Ovary (tissue), 9 donors: ENCODE data around the gene TFF2. TPM values are rescaled to one million over a fixed set of nuclear protein-coding genes. Genes with fewer than 3 reads are reported as not detected.

Source experiments
- DNase-seq, 5 donors: peaks; one replicate each; pipeline ENCODE4 v3.0.0-alpha.2; 2019 to 2020
- H3K27ac ChIP-seq, 2 donors: fragments of 200-600 bp; one replicate each; pipeline versions ENCODE4 v1.5.1 to v1.8.0; 2019 to 2022
- H3K27me3 ChIP-seq: fragments of 200-600 bp; one replicate; pipeline ENCODE4 v1.8.0; 2022
- H3K36me3 ChIP-seq: fragments of 200-600 bp; sonication (generic); one replicate; pipeline ENCODE4 v1.5.1; 2019
- H3K4me1 ChIP-seq: one replicate; pipeline ENCODE4 v1.8.1; 2013; ENCODE audit warnings: mild to moderate bottlenecking, moderate library complexity; ENCODE audit not compliant: insufficient read depth
- H3K4me3 ChIP-seq: fragments of 200-600 bp; sonication (generic); one replicate; pipeline ENCODE4 v1.5.1; 2017
- H3K9me3 ChIP-seq, 2 donors: fragments of 200-600 bp in 1 of 2; sonication (generic) in 1 of 2; one replicate each; pipeline versions ENCODE4 v1.5.1 to v1.8.1; 2013 to 2019; ENCODE audit warnings: mild to moderate bottlenecking in 1 of 2, moderate library complexity in 1 of 2
- CTCF ChIP-seq, 3 donors: fragments of 450-650 bp in 2 of 3; fragments of 200-600 bp in 1 of 3; IDR thresholded peaks; one replicate each; pipeline versions ENCODE4 v1.5.1 to v1.8.0; 2016 to 2022; ENCODE audit warnings: antibody characterized with exemption in 3 of 3, mild to moderate bottlenecking in 1 of 3
- EP300 ChIP-seq: sonication (generic); formaldehyde crosslinking; IDR thresholded peaks from one replicate; pipeline ENCODE4 v1.6.1; 2017; ENCODE audit warnings: antibody characterized with exemption
- POLR2A ChIP-seq: fragments of 450-650 bp; IDR thresholded peaks from one replicate; pipeline ENCODE4 v1.6.1; 2017; ENCODE audit warnings: antibody characterized with exemption, mild to moderate bottlenecking, moderate library complexity
- WGBS, 3 donors: extraction: QIAGEN DNeasy Blood & Tissue Kit in 1 of 3; methylation state at CpG; one replicate each; pipeline versions ENCODE4 v1.1.5 to v1.1.7; 2013 to 2017; 5-methylcytosine and 5-hydroxymethylcytosine counted together
- intact Hi-C, 4 donors: fragments of 100-400 bp; cut with DNase I; formaldehyde crosslinking; loops; one replicate each; pipeline versions ENCODE4 v1.11.0 to v1.15.1; 2022 to 2023
- polyA plus RNA-seq, 2 donors: library from polyadenylated mRNA; stranded (reverse); fragments of 200-250 nt in 1 of 2; fragments of 350-450 nt in 1 of 2; fragmentation: Illumina TruSeq in 1 of 2; extraction: RNeasy Lipid Tissue Mini Kit (QIAGEN cat#74804) in 1 of 2; gene quantifications; one replicate each; pipeline ENCODE4 v1.2.3, GENCODE V29; 2013 to 2014
- total RNA-seq, 7 donors: library from RNA; depleted of rRNA in 2 of 7; stranded (reverse); fragments of >200 nt in 2 of 7; fragmentation: NEBNext Ultra II Directional in 3 of 7; extraction: Animal tissue kit (Norgen Biotek cat#: 25700) in 3 of 7; gene quantifications; one replicate each; pipeline versions ENCODE4 v1.1.0 to v1.2.4, GENCODE V29; 2016 to 2023
- donor health status: DM: no; HTN: no; CAD: no; lungs with moderate emphysema.
- donor health status: DM: no; HTN: no; CAD: no.
- donor health status: Bipolar disorder and iron deficiency.
- donor health status: DM: yes; HTN: yes; CAD: no.
- donor health status: DM: no; HTN: no; CAD: no.
- donor health status: DM: yes; HTN: yes; CAD: no.

TFF2 gene
- total and polyA plus RNA-seq, 9 donors: 0.31 to 3.7 TPM; not detected in 7

GRCh38 chr21:42346441-42346840 is 4.4 kb downstream of the TFF2 start:
- DNase-seq: no peak
- Histone ChIP-seq H3K36me3 (no peaks in the 10 kb centered on the region), H3K27ac (no peak overlapping the region), H3K4me3 (no peak overlapping the region), H3K4me1 (no peaks in the 10 kb centered on the region), H3K27me3 (no peaks in the 10 kb centered on the region), H3K9me3 (no peaks in the 10 kb centered on the region)
- 86 to 92% (median 91%) methylated on average over 9 of the region's 9 CpGs for WGBS, 3 donors
- intact Hi-C loops: no loop called here
- TF ChIP-seq CTCF (IDR thresholded peaks at IDR 0.05) (no peak), POLR2A (no peak), EP300 (no peak)

DNA sequence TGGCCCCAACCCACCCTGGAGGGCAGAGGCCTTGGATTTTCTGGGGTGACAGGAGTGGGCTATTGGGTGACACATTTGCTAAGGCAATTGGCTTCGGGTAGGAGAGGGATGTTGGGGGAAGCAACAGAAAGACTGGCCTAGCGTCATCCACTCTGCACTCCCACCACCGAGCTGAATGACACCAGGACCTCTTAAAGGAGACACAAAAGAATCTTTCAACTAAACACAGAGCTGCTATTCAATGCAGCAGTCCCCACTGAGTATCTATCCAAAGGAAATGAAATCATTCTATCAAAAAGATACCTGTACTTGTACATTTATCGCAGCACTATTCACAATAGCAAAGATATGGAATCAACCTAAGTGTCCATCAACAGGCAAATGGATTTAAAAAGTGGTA is 6.2 kb downstream of the TFF2 start:
- Histone ChIP-seq H3K4me3 (no peak overlapping the region), H3K36me3 (no peaks in the 10 kb centered on the region), H3K27me3 (no peaks in the 10 kb centered on the region), H3K27ac (no peak overlapping the region), H3K4me1 (no peaks in the 10 kb centered on the region), H3K9me3 (no peaks in the 10 kb centered on the region)
- TF ChIP-seq POLR2A: no peak
- TF ChIP-seq EP300: no peak
- no peak for TF ChIP-seq CTCF (IDR thresholded peaks at IDR 0.05)
- WGBS, 3 donors: 58 to 68% (median 65%) methylated on average over 4 of the region's 4 CpGs
- no peak for DNase-seq
- intact Hi-C loops: no loop called here

DNA sequence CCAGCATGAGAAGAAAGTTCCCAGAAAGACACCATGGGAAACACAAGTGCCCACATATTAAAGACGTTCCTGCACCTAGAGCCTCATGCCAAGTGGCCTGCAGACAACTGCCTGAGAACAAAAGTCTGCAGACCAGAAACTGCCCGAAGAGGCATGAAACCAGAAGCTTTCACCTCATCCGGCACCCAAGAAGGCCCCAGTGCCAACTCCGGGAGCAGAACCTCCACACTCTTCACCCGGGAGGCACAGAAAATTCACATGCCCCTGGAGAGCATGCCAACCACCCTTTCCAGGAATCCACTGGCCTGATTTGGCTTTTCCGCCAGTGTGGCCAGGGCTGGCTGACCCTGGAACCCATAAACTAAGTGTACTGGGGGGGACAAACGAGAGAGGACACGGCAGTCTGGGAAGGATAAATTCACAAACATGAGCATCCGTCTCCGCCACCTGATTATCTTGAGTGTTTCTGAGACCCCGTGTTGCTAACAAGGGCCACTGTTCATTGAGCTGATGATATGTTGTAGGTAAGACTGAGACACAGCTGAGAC is 6.8 kb downstream of the TFF2 start:
- Histone ChIP-seq H3K4me3 (no peak overlapping the region), H3K27ac (no peak overlapping the region), H3K9me3 (no peaks in the 10 kb centered on the region), H3K27me3 (no peaks in the 10 kb centered on the region), H3K36me3 (no peaks in the 10 kb centered on the region), H3K4me1 (no peaks in the 10 kb centered on the region)
- TF ChIP-seq POLR2A (no peak), EP300 (no peak), CTCF (IDR thresholded peaks at IDR 0.05) (no peak)
- DNase-seq: no peak
- WGBS, 3 donors: 83 to 87% (median 85%) methylated on average over 11 of the region's 11 CpGs
- intact Hi-C loops: no loop called here

DNA sequence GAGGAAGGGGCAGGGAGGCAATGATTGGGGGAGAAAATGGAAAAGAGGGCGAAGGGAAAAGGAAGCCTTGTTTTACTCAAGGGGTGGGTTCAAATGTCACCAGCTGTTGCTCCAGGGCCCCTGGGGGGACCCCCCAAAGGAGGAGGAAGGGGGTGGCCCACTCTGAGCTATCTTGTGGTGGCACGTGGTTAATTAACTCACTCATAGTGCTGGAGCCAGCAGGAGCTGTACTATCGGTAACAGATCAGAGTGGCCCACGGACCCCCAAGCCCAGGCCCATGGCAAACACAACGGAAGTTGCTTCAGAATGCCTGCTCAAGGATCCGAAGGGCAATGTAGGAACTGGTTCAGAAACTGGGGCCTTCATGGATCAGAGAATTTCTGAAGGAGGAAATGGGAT is 7.2 kb downstream of the TFF2 start:
- Histone ChIP-seq H3K27me3 (no peaks in the 10 kb centered on the region), H3K4me3 (no peak overlapping the region), H3K9me3 (no peaks in the 10 kb centered on the region), H3K27ac (no peak overlapping the region), H3K4me1 (no peaks in the 10 kb centered on the region), H3K36me3 (no peaks in the 10 kb centered on the region)
- TF ChIP-seq EP300 (no peak), POLR2A (no peak), CTCF (IDR thresholded peaks at IDR 0.05) (no peak)
- intact Hi-C loops: no loop called here
- DNase-seq: no peak
- WGBS, 3 donors: 80 to 85% (median 81%) methylated on average over 6 of the region's 6 CpGs
